MM.1S (cell line): Measurements from ENCODE around the gene GTPBP6.
"Not testable (repeated sequence)": the region's sequence is repeated elsewhere in the genome, so short reads cannot be mapped to it uniquely, and the experiment has no call there.

Experiments used
- DNase-seq: peaks from one replicate; pipeline ENCODE4 v3.0.0-alpha.2; 2015
- H2AFZ ChIP-seq: fragments of 300-600 bp; sonication (generic); 2 replicates; pipeline ENCODE4 v1.6.0; 2016; ENCODE audit warnings: antibody characterized with exemption, low read length
- H3F3A ChIP-seq: fragments of 300-600 bp; sonication (generic); 2 replicates; pipeline ENCODE4 v1.6.1; 2016; ENCODE audit warnings: mild to moderate bottlenecking, antibody characterized with exemption, low read length, moderate library complexity, mixed read lengths; ENCODE audit not compliant: insufficient read depth
- H3K27ac ChIP-seq: fragments of 300-600 bp; sonication (generic); 2 replicates; pipeline ENCODE4 v1.5.1; 2016; ENCODE audit warnings: mild to moderate bottlenecking, low read length
- H3K27me3 ChIP-seq: fragments of 300-600 bp; sonication (generic); replicated peaks from 2 replicates; pipeline ENCODE4 v1.6.0; 2016; ENCODE audit warnings: low read length; ENCODE audit not compliant: insufficient read depth
- H3K36me3 ChIP-seq: fragments of 300-600 bp; sonication (generic); replicated peaks from 2 replicates; pipeline ENCODE4 v1.6.1; 2016; ENCODE audit warnings: mild to moderate bottlenecking, low read length, mixed read lengths; ENCODE audit not compliant: insufficient read depth
- H3K4me1 ChIP-seq: fragments of 300-600 bp; sonication (generic); 2 replicates; pipeline ENCODE4 v1.6.1; 2016; ENCODE audit warnings: low read length, mixed read lengths
- H3K4me2 ChIP-seq: fragments of 300-600 bp; sonication (generic); 2 replicates; pipeline ENCODE4 v1.6.0; 2016; ENCODE audit warnings: low read depth, low read length
- H3K4me3 ChIP-seq: fragments of 300-600 bp; sonication (generic); 2 replicates; pipeline ENCODE4 v1.5.1; 2016; ENCODE audit warnings: low read length, mixed read lengths
- H3K79me2 ChIP-seq: fragments of 300-600 bp; sonication (generic); 2 replicates; pipeline ENCODE4 v1.6.1; 2016; ENCODE audit warnings: mixed run types, low read length, mixed read lengths
- H3K9ac ChIP-seq: fragments of 300-600 bp; sonication (generic); 2 replicates; pipeline ENCODE4 v1.6.1; 2016; ENCODE audit warnings: low read length, mixed read lengths
- H3K9me2 ChIP-seq: fragments of 300-600 bp; sonication (generic); replicated peaks from 2 replicates; pipeline ENCODE4 v1.6.1; 2016; ENCODE audit warnings: mild to moderate bottlenecking, low read length, mixed read lengths; ENCODE audit not compliant: insufficient read depth
- H3K9me3 ChIP-seq: fragments of 300-600 bp; sonication (generic); replicated peaks from 2 replicates; pipeline ENCODE4 v1.6.1; 2016; ENCODE audit warnings: mild to moderate bottlenecking, low read length, mixed read lengths; ENCODE audit not compliant: insufficient read depth
- H4K20me1 ChIP-seq: fragments of 300-600 bp; sonication (generic); 2 replicates; pipeline ENCODE4 v1.6.1; 2016; ENCODE audit warnings: mild to moderate bottlenecking, low read length, moderate library complexity, mixed read lengths; ENCODE audit not compliant: insufficient read depth
- EZH2 ChIP-seq: fragments of 300-600 bp; sonication (generic); optimal IDR thresholded peaks from 2 replicates; pipeline ENCODE3; 2017; ENCODE audit warnings: low read depth, mild to moderate bottlenecking, antibody characterized with exemption, low read length, mixed read lengths
- EZH2phosphoT487 ChIP-seq: fragments of 300-600 bp; sonication (generic); IDR thresholded peaks from 2 replicates; pipeline ENCODE4 v1.6.1; 2018; ENCODE audit warnings: antibody characterized with exemption, low read length
- TF ChIP-seq, protein P1 (sequence below): fragments of 300-600 bp; sonication (generic); IDR thresholded peaks from 2 replicates; pipeline ENCODE4 v1.5.1; 2016; ENCODE audit warnings: antibody characterized with exemption, low read length, mixed read lengths

Gene GTPBP6

DNA sequence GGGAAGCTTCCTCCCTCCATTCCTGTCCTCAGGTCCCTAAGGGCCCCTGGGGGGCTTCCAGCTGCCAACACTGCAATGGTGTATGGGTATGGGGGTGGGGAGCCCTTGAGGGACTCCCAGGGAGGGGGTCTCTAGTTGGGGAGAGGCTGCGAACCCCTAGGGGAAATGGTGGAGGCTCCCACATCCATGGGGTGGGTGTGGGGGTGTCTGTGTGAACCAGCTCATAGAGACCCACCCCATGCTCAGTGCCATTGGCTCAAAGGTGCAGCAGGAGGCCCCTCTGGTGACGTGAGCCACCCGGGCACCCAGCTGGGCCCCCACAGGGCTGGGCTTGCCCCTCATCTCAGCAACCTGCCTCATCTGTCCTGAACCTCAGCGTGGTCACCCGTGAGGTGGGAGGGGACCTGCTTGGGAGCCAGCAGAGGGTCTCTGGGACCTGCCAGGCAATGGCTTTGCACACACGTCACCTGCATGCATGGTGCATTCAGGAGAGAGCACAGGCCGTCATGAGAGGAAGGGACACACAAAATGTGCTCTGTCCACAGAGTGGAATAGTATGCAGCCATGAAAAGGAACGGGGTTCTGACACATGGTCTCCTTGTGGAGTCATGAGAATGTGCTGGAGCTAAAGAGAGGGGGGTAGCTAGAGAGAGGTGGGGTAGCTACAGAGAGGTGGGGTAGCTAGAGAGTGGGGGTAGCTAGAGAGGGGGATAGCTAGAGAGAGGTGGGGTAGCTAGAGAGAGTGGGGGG lies 60.1 kb downstream of the GTPBP6 start:
- Histone ChIP-seq H3K9ac (no peak overlapping the region), H4K20me1 (no peaks in the 10 kb centered on the region), H3F3A (no peaks in the 10 kb centered on the region), H3K4me1 (no peaks in the 10 kb centered on the region), H3K9me3 (no peaks in the 10 kb centered on the region), H3K4me3 (no peak overlapping the region), H3K36me3 (no peaks in the 10 kb centered on the region), H3K27me3 (no peaks in the 10 kb centered on the region), H3K9me2 (no peaks in the 10 kb centered on the region), H3K79me2 (no peaks in the 10 kb centered on the region), H3K27ac (no peak overlapping the region), H3K4me2 (no peak overlapping the region), H2AFZ (no peak overlapping the region)
- TF ChIP-seq EZH2phosphoT487, result no peak
- TF ChIP-seq EZH2, result no peak
- TF ChIP-seq, protein P1, sequence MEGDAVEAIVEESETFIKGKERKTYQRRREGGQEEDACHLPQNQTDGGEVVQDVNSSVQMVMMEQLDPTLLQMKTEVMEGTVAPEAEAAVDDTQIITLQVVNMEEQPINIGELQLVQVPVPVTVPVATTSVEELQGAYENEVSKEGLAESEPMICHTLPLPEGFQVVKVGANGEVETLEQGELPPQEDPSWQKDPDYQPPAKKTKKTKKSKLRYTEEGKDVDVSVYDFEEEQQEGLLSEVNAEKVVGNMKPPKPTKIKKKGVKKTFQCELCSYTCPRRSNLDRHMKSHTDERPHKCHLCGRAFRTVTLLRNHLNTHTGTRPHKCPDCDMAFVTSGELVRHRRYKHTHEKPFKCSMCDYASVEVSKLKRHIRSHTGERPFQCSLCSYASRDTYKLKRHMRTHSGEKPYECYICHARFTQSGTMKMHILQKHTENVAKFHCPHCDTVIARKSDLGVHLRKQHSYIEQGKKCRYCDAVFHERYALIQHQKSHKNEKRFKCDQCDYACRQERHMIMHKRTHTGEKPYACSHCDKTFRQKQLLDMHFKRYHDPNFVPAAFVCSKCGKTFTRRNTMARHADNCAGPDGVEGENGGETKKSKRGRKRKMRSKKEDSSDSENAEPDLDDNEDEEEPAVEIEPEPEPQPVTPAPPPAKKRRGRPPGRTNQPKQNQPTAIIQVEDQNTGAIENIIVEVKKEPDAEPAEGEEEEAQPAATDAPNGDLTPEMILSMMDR, result no peak
- no peak for DNase-seq

DNA sequence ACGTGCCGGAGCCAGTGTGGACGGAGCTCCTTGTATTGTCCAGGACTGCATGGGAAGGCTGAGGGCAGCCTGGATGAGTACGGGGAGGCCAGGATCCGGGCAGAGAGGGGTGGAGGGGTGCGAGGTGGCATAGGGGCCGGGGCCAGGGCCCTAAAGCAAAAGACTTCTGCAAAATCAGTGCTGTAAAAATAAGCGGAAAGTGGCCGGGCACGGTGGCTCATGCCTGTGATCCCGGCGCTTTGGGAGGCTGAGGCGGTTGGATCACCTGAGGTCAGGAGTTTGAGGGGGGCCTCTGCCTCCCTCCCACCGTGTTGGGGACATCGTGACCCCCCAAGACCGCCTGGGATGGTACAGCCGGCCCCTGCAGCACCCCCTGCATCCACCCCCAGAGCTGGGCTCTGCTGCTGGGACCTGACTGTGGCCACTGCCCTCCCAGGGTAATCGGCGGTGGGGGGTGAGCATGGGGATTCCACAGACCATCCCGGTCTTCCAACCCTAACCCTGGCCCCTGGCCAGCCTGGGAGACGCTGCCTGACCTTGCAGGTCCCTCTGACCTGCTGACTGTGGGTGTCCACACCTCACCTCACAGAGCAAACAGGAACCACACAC lies 60.8 kb downstream of the GTPBP6 start:
- Histone ChIP-seq H3K36me3 (no peaks in the 10 kb centered on the region), H3K9me3 (no peaks in the 10 kb centered on the region), H3K9ac (no peak overlapping the region), H3F3A (no peaks in the 10 kb centered on the region), H3K27ac (no peak overlapping the region), H3K9me2 (no peaks in the 10 kb centered on the region), H2AFZ (no peak overlapping the region), H3K4me3 (no peak overlapping the region), H3K4me2 (no peak overlapping the region), H3K4me1 (no peaks in the 10 kb centered on the region), H3K79me2 (no peaks in the 10 kb centered on the region), H3K27me3 (no peaks in the 10 kb centered on the region), H4K20me1 (no peaks in the 10 kb centered on the region)
- TF ChIP-seq, protein P1, result no peak
- TF ChIP-seq EZH2phosphoT487 (no peak), EZH2 (no peak)
- DNase-seq, result no peak

DNA sequence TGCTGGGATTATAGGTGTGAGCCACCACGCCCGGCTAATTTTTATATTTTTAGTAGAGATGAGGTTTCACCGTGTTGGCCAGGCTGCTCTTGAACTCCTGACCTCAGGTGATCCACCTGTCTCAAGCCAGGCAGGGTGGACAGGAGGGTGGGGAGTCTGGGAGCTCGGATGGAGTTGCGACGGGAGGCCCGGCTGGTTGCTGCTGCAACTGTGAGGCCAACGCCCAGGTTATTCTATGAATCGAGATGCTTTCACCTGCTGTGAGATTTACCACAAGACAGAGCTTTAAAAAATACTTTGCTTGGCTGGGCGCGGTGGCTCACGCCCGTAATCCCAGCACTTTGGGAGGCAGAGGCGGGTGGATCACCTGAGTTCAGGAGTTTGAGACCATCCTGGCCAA lies 61.5 kb downstream of the GTPBP6 start:
- not testable (repeated sequence) for H3F3A ChIP-seq, H2AFZ ChIP-seq, H3K4me1 ChIP-seq, H3K4me3 ChIP-seq, H3K27ac ChIP-seq, H3K9me2 ChIP-seq, H3K27me3 ChIP-seq, H3K4me2 ChIP-seq, H3K36me3 ChIP-seq, H3K9ac ChIP-seq, DNase-seq, H3K79me2 ChIP-seq, H4K20me1 ChIP-seq, H3K9me3 ChIP-seq

DNA sequence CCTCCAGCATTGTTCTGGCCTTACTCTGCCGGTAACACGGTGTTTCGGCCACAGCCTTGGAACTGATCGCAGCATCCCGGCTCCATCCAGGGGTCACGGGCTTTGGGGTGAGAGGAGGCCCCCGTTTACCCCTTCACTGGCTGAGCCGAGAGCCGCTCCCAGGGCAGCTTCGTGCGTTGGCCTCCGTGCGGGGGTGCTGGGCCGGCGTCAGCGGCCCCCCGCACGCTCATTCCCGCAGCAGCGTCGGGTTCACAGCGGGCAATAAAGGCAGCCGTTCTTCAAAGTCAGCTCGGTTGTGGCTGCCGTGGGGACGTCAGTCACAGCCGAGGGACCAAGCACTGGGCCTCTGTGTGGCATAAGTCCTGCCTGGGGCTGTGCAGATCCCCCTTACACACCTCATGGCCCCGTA lies 62.7 kb downstream of the GTPBP6 start:
- no peak overlapping the region for H3K9ac ChIP-seq
- H3F3A ChIP-seq, result no peaks in the 10 kb centered on the region
- H2AFZ ChIP-seq, result no peak overlapping the region
- no peaks in the 10 kb centered on the region for H4K20me1 ChIP-seq
- H3K79me2 ChIP-seq, result no peaks in the 10 kb centered on the region
- H3K27ac ChIP-seq, result no peak overlapping the region
- H3K9me2 ChIP-seq, result no peaks in the 10 kb centered on the region
- H3K27me3 ChIP-seq, result no peaks in the 10 kb centered on the region
- H3K4me3 ChIP-seq, result no peak overlapping the region
- DNase-seq, result no peak
- TF ChIP-seq EZH2 (no peak), EZH2phosphoT487 (no peak)
- TF ChIP-seq, protein P1, result no peak
- no peak overlapping the region for H3K4me2 ChIP-seq
- H3K36me3 ChIP-seq, result no peaks in the 10 kb centered on the region
- H3K9me3 ChIP-seq, result no peaks in the 10 kb centered on the region
- H3K4me1 ChIP-seq, result no peaks in the 10 kb centered on the region
